ENCODE measurements around the gene NXPH3.

GRCh38 chr17:49621946-49622529 lies 46.4 kb downstream of the NXPH3 start:
- no peak for TF ChIP-seq ZFP3 (CRISPR knock-in tag; IDR thresholded peaks at IDR 0.05)
- TF ChIP-seq RARB (CRISPR knock-in tag; IDR thresholded peaks at IDR 0.05): no peak
- no peak for TF ChIP-seq ZNF8 (CRISPR knock-in tag; IDR thresholded peaks at IDR 0.05)
- TF ChIP-seq, protein P1, sequence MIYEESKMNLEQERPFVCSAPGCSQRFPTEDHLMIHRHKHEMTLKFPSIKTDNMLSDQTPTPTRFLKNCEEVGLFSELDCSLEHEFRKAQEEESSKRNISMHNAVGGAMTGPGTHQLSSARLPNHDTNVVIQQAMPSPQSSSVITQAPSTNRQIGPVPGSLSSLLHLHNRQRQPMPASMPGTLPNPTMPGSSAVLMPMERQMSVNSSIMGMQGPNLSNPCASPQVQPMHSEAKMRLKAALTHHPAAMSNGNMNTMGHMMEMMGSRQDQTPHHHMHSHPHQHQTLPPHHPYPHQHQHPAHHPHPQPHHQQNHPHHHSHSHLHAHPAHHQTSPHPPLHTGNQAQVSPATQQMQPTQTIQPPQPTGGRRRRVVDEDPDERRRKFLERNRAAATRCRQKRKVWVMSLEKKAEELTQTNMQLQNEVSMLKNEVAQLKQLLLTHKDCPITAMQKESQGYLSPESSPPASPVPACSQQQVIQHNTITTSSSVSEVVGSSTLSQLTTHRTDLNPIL (CRISPR knock-in tag; IDR thresholded peaks at IDR 0.05; ENCODE audit: low read depth): no peak
- TF ChIP-seq, protein P2, sequence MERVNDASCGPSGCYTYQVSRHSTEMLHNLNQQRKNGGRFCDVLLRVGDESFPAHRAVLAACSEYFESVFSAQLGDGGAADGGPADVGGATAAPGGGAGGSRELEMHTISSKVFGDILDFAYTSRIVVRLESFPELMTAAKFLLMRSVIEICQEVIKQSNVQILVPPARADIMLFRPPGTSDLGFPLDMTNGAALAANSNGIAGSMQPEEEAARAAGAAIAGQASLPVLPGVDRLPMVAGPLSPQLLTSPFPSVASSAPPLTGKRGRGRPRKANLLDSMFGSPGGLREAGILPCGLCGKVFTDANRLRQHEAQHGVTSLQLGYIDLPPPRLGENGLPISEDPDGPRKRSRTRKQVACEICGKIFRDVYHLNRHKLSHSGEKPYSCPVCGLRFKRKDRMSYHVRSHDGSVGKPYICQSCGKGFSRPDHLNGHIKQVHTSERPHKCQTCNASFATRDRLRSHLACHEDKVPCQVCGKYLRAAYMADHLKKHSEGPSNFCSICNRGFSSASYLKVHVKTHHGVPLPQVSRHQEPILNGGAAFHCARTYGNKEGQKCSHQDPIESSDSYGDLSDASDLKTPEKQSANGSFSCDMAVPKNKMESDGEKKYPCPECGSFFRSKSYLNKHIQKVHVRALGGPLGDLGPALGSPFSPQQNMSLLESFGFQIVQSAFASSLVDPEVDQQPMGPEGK (CRISPR knock-in tag; IDR thresholded peaks at IDR 0.05; ENCODE audit: borderline replicate concordance): no peak
- no peak for TF ChIP-seq CSDC2 (CRISPR knock-in tag; IDR thresholded peaks at IDR 0.05)
- no peak for TF ChIP-seq SNAI2 (CRISPR knock-in tag; IDR thresholded peaks at IDR 0.05)
